Head of caudate nucleus (tissue), 42 donors: Measurements from ENCODE around the gene LTBP1.

ENCODE experiments used
- DNase-seq, 42 donors: peaks; one replicate each; pipeline versions ENCODE4 v3.0.0 to v3.0.0-alpha.2; 2020 to 2021; ENCODE audit warnings: mixed read lengths in 7 of 42
- intact Hi-C: fragments of 100-400 bp; cut with DNase I; formaldehyde crosslinking; loops from one replicate; pipeline ENCODE4 v1.15.0; 2022

LTBP1 gene

DNA sequence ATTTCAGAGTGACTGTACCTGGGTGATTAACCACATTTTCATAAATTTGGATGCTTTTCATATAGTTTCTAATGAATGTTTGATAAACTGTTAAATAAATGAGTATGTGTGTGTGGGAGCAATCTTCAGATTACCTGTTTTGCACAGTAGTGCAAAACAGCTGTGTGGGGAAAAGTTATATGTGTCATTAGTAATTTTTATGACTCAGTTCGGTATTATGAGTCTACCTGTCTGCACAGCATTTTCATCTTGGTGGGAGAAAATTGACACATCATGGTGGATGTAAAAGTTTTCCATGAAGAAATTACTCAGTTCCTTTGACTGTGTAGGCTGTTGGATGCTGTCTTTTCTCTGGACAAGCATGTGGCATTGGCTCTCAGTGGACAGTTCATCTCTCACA lies 43.8 kb downstream of the LTBP1 start:
- intact Hi-C loops: no loop called here
- DNase-seq: no peak

DNA sequence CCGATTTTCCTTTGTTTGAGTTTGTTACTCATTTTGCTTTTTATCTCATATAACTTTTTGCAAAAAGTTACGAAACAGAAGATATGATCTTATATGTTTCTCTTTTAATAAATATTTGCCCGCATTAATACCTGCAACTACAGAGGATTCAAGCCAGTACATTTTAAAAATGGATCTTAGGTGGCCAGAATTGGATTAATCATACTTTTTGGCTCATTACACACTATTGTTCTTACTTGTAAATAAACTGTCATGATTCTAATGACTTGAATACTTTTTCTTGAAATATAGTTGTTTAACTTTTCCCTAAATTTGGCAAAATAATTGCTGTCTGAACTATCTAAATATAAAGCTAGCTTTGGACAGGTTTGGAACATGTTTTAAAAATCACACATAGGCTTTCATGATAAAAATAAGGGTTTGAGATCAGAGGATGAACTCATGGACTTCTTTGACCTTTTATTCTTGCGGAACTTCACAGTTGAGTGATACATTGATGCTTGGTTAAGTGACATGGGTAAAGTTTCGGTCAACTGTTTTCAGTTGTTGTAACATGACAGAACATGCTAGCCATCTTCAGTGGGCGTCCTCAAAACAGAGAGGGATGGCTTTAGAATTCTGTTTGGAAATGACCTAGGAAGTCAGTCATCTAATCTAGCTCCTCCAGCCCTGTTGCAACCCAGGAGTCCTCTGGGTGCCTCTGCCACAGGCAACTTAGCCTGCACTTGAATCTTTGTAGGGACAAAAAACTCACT lies 44.5 kb downstream of the LTBP1 start:
- DNase-seq: no peak
- intact Hi-C loops: no loop called here

DNA sequence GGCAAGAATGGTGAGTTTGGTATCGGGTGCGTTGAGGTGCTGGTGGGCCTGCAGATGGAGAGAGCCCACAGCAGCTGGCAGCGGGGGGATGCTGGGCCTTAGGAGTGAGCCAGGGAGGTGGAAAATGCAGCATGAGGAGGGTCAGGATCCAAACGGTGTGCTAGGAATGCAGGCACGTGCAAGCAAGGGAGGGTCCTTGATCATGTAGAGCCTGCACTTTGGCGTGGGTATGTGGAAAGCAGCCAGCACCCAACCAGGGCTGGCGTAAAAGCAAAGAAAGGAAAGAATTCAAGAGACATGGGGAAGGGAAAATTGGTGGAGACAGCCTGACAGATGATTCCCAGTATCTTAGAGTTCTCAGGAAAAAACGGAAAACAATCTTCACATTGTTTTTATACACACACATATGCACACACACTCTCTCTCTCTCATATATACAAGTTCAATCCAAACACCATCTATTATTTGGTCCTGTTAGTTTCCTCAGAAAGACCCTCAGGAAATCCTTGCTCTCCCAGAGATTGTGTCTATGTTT lies 46.3 kb downstream of the LTBP1 start:
- intact Hi-C loops: no loop called here
- DNase-seq: no peak

DNA sequence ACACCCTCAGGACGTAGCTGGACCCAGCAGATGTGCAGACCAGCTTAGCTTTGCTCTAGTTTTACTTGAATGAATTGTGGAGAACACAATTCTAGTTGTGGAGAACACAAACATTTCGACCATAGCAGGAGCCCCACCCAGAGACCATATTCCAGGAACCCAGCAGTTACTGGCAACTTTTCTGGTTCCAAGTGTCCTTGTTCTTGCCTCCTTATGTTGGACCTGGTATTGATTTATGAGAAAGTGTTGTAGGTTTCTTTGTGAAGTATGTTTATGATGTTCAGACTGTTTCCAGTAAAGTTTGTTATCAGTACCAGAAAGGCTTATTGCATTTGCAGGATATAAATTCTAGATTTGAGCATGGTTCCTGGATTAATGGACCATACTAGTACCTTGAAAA lies 51.0 kb downstream of the LTBP1 start:
- DNase-seq: no peak
- intact Hi-C loops: no loop called here

DNA sequence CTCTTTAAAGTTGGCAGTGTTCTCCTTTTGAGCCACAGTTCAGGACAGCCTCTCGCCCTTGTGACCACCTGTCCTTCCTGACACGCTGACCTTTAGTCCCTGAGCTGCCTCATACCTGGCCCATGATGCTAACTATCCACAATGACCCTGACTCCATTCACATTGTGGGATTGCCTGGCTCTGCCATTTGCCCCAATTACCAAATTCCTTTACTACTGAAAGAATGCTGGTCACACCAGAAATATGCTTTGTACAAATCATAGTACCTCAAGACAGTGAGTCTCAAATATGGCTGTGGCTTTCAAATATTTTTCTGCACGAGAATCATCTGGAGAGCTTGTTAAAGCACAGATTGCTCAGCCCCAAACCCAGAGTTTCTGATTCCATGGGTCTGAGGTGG lies 54.2 kb downstream of the LTBP1 start:
- intact Hi-C loops: no loop called here
- DNase-seq: no peak

DNA sequence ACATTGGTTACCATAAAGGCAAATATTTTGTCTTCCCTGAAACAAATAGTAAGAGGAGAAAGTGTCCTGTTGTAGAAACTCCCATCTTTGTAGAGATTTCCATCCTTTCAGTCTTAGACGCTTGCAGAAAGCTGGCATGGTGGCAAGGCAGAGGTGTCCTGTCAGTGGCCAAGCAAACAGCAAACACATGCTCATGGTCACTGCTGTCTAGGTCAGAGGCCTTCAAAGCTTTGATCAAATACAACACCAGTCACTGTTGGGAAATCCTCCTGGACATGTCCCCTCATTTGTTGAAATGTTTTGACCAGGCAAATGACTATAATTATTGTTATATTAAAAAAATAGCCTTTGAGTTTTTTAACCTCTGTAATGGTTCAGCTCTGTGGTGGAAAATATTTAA lies 55.1 kb downstream of the LTBP1 start:
- intact Hi-C loops: no loop called here
- DNase-seq: no peak

DNA sequence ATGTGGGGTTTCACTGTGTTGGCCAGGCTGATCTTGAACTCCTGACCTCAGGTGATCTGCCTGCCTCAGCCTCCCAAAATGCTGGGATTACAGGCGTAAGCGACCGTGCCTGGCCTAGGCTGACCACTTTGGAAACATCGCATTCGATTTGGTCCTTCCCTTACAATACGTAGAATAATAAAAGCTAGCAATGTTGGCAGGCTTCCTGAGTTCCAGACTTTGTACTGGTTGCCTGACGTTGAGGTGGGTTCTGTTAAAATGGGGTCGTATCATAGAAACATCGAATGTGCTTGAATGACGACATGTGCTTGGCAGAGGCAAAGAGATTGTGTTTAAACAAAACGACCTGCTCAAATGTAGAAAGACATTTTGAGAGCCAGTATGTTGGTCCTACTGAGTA lies 56.1 kb downstream of the LTBP1 start:
- intact Hi-C loops: no loop called here
- DNase-seq: no peak

DNA sequence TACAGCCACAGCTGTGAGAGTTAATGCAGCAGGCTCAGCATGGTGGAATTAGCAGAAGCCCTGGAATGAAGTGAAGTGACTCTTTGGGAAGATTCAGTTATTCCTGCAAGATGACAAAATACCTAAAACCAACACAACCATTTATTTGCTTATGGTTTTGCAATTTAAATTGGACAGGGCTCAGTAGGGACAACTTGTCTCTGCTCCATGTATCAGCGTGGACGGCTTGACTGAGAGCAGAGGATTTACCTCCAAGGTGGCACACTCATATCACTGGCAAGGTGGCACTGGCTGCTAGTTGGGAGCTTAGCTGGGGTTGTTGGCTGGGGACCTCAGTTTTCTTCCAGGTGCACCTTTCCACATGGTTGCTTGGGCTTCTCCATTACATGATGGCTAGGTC lies 58.3 kb downstream of the LTBP1 start:
- intact Hi-C loops: no loop called here
- no peak for DNase-seq

DNA sequence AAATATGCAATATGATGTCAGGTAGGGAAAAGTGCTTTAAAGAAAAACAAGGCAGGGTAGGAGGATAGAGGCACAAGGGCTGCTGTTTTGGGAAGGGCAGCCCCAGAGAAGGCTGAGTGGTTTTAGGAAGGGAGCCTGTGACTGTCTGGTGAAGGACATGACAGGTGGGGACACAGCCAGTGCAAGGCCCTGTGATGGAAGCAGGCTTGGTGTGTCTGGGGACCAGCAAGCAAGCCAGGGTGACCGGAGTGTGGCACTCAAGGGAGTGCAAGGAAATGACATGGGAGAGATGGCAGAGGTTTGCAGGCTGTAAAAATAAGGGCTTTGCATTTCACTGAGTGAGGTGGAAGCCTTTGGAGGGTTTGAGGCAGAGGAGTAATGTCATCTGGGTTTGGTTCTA lies 62.0 kb downstream of the LTBP1 start:
- DNase-seq: no peak
- intact Hi-C loops: no loop called here

DNA sequence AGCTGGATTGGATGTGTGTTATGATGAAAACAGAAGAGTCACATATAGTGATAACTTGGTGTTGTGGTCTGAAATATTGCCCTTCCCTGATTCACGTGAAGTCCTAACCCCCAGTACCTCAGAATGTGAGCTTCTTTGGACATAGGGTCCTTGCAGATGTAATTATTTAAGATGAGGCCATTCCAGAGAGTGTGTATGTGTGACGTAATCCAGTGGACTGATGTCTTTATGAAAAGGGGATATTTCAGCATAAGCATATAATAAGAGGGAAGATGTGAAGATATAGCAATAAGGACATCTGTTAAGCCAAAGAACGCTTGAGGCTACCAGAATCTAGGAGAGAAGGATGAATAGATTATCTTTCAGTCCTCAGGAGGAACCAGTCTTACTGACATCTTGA lies 62.5 kb downstream of the LTBP1 start:
- intact Hi-C loops: no loop called here
- DNase-seq: no peak

DNA sequence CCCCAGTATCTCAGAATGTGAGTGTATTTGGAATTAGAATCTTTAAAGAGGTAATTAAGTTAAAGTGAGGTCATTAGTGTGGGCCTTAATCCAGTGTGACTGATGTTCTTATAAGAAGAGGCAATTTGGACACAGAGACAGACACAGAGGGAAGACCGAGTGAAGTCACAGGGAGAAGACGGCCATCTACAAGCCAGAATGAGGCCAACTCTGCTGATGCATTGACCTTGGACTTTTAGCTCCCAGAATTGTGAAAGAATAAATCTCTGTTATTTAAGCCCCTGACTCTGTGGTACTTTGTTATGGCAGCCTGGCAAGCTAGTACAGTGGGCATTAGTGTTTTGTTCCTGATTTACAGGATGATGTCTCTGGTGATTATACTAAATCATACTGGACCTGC lies 64.6 kb downstream of the LTBP1 start:
- DNase-seq: no peak
- intact Hi-C loops: no loop called here

DNA sequence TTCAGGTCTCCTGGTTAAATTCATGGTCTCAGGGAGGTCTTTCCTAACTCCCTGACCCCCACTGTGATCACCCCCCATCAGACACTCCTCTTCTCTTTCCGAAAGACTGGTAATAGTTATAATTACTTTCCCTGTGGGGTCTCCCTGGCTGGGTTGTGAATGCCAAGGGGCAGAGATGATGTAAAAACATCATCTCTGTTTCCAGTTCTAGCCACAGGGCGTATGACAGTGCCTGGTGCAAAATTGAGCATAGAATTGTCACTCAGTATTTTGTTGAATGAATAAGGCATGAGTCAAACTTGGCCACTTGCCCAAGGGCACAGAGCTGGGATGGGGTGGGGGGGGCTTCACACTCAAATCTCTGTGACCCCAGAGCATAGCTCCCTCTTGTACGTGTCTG lies 65.2 kb downstream of the LTBP1 start:
- intact Hi-C loops: no loop called here
- peak in 1 of 42 donors; percentile 59 for DNase-seq

DNA sequence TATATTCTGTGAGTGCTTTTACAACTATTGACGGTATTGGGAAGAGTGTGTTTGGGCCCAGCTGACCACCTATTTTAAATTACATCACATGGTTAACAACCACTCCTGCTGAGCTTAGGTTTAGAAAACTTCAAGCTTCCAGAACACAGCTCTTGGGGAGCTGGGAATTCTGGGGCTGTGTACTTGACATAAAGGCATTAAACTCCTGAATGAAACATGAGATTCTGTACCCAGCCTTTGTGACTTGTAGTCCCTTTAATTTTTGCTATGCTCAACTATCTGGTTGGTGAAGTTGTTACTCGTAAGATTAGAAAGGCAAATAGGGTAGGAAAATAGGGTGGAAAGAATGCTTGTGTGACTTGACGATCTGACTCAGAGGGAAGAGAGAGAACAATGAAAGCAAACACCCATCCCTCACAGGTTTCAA lies 66.9 kb downstream of the LTBP1 start:
- intact Hi-C loops: no loop called here
- DNase-seq: no peak

DNA sequence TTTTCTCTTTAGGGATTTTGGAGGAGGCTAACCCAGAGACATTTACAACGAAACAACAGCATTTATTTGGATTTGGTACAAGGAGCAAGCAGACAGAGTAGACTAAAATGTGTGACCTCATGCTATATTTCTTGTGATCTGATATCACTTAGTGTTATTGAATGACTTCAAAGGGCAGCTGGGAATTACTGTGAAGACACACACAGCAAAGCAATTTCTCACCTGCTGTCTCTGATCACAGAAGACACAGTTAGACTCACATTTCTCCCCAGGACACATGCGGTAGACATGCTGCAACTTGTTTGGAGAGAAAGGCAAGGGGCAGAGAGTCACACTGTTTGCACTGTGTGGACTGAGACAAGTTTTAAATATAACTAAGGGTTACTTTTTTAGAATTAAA lies 67.5 kb downstream of the LTBP1 start:
- no peak for DNase-seq
- intact Hi-C loops: no loop called here

DNA sequence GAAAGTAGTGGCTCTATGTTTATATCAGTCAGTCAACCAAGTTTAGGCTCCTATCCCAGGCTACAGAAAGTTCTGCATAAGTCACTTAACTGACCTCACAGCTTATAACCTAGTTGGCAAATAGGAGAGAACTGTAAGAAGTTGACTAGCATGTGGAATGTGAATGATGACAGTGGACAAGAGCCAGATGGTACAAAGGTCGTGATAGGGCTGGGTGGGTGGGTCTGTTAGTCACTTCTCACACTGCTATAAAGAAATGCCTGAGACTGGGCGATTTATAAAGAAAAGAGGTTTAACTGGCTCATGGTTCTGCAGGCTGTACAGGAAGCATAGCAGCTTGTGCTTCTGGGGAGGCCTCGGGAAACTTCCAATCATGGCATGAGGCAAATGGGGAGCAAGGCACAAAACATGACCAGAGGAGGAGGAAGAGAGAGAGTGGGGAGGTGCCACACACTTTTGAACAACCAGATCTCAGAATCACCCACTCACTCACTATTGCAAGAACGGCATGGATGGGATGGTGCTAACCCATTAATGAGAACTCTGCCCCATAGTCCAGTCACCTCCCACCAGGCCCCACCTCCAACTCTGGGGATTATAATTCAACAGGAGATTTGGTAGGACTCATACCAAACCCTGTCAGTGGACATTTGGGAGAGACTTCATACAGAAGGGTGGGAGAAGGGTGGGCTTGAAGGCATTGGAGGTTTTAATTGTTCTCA lies 68.8 kb downstream of the LTBP1 start:
- no peak for DNase-seq
- intact Hi-C loops: no loop called here

DNA sequence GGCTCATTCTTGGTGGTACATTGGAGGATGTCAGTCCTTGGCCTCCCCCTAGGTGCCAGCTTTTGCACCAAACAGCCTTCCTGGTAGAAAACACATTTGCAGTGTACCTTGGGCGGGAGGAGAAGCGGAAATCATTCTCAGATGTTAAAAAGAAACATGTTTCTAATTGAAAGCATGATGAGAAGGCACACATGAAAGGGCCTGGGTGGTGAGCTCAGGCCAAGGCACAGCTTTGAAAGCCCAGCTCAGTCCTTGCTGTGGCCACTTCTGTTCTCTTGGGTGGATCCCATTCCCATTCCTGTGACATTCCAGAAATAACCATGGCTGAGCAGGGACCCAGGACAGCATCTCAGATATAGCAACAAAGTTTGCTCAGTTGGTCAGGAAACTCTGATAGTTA lies 71.5 kb downstream of the LTBP1 start:
- DNase-seq: no peak
- intact Hi-C loops: no loop called here

DNA sequence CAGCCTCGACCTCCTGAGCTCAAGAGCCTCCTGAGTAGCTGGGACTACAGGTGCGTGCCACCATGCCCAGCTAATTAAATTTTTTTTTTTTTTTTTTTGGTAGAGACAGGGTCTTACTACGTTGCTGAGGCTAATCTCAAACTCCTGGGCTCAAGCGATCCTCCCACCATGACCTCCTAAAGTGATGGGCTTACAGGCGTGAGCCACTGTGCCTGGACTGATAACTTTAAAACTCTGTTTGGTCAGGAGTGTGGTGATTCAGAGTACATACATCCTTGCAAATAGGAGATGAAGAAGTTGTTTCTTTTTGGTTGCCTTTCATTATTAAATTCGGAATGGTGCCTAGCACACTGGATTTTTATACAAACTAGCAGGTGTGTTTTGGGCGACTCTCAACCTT lies 73.0 kb downstream of the LTBP1 start:
- no peak for DNase-seq
- intact Hi-C loops: loop anchor here (10.0 kb wide), 1 partner anchor 75 kb away; the partner anchor contains the start of gene LTBP1

DNA sequence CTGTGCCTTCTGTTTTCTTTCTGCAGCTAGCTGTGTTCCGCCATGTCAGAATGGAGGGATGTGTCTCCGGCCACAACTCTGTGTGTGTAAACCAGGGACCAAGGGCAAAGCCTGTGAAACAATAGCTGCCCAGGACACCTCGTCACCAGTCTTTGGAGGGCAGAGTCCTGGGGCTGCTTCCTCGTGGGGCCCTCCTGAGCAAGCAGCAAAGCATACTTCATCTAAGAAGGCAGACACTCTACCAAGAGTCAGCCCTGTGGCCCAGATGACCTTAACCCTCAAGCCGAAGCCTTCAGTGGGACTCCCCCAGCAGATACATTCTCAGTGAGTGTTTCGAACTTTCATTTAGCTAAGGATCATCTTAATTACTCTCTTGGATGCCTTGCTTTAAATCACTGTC lies 74.1 kb downstream of the LTBP1 start:
- intact Hi-C loops: loop anchor here (10.0 kb wide), 1 partner anchor 76 kb away; the partner anchor contains the start of gene LTBP1
- no peak for DNase-seq

DNA sequence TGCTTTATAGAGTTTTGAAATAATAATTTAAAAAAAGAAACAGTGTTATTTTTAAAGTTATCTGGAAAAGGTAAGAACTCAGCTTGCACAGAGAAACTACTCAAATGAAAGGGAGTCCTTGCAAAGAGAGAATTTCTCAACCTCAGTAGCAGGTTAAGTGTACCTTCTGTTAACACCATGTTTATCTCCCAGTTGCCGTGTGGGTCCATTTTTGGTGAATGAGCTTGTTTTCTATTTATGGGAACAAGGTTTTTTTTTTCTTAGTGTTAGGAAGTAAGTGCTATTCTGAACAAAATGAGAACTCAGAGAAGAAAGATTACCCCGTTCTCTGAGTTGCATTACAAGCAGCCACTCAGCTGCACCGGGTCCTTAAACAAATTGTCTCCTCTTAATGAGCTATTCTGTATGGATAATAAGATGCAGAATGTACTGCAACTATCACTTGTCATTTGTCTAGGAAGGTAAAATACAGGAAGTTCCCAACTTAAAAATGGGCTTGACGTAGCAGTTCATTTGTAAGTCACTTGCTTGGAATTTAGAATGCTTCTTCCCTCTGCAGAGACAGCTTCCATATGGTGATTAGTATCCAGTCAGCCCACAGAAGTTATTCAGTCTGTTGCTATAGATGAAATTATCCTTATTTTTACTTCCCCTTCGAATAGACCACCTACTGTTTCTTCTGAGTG lies 74.9 kb downstream of the LTBP1 start:
- no peak for DNase-seq
- intact Hi-C loops: loop anchor here (10.0 kb wide), 1 partner anchor 77 kb away; the partner anchor contains the start of gene LTBP1

DNA sequence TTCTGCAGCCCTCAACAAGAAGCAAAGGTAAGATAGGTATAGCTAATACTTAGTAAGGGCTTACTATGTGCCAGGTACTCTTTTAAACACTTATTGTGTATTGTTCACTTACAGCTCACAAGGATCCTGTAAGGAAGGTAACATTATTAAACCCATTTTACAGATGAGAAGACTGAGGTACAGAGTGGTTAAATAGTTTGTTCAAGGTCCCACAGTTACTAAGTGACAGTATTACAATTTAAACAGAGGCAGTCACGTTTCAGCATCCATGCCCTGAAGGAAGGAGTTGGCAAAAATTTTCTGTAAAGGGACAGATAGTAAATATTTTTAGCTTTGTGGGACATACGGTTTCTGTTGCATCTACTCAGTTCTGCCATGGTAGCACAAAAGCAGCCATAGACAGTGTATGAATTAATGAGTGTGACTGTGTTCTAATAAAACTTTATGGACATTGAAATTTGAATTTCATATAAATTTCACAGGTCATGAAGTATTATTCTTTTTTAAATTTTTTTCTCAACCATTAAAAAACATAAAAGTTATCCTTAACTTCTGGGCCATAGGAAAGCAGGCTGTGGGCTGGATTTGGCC lies 75.7 kb downstream of the LTBP1 start:
- DNase-seq: no peak
- intact Hi-C loops: loop anchor here (10.0 kb wide), 1 partner anchor 78 kb away; the partner anchor contains the start of gene LTBP1
